Caco-2 (cell line): ENCODE data around the gene RRAS2. TPM values are rescaled to one million over a fixed set of nuclear protein-coding genes. Genes with fewer than 3 reads are reported as not detected.

Experiments
- BruUV-seq: library from RNA; stranded (reverse); fragments of 400-500 nt; replicated peaks from 2 replicates; lab custom pipeline; 2021; lab: Mats Ljungman, UMichigan
- CTCF ChIA-PET: fragments of 300-600 bp; sonication (Branson Sonifier 250); formaldehyde crosslinking; loops from one replicate; lab custom pipeline; 2022; ENCODE audit warnings: antibody characterized with exemption; lab: Charles Lee
- POLR2A ChIA-PET: fragments of 300-600 bp; sonication (Branson Sonifier 250); formaldehyde crosslinking; loops from one replicate; lab custom pipeline; 2022; ENCODE audit warnings: antibody characterized with exemption; lab: Charles Lee
- DNase-seq, 2 experiments: peaks; one replicate each; pipeline versions ENCODE4 v3.0.0 to v3.0.0-alpha.2; 2020 to 2022
- H3K27me3 ChIP-seq: replicated peaks from 2 replicates; pipeline ENCODE4 v1.6.0; 2011; ENCODE audit warnings: low read length; ENCODE audit not compliant: control insufficient read depth, insufficient read depth
- H3K36me3 ChIP-seq: 2 replicates; pipeline ENCODE4 v1.5.1; 2011; ENCODE audit warnings: low read length; ENCODE audit not compliant: control insufficient read depth, insufficient read depth
- H3K4me1 ChIP-seq: fragments of 250-450 bp; sonication (Bioruptor Pico); 2 replicates; pipeline ENCODE4 v1.5.1; 2020; ENCODE audit warnings: mild to moderate bottlenecking
- H3K4me3 ChIP-seq: 2 replicates; pipeline ENCODE4 v1.5.1; 2011; ENCODE audit warnings: low read depth, mild to moderate bottlenecking, control low read depth, low read length
- H3K9me3 ChIP-seq: fragments of 250-450 bp; sonication (Bioruptor Pico); 2 replicates; pipeline ENCODE4 v1.5.1; 2020; ENCODE audit warnings: mild to moderate bottlenecking, moderate library complexity
- H3K27ac Mint-ChIP-seq: one replicate; pipeline ENCODE4 v1.8.0; 2022; ENCODE audit warnings: mixed read lengths; ENCODE audit not compliant: unreplicated experiment
- H3K27me3 Mint-ChIP-seq: one replicate; pipeline ENCODE4 v1.8.0; 2022; ENCODE audit warnings: mixed read lengths; ENCODE audit not compliant: insufficient read depth, unreplicated experiment
- H3K36me3 Mint-ChIP-seq: one replicate; pipeline ENCODE4 v1.8.0; 2022; ENCODE audit warnings: mild to moderate bottlenecking, mixed read lengths; ENCODE audit not compliant: insufficient read depth, unreplicated experiment
- H3K4me1 Mint-ChIP-seq: one replicate; pipeline ENCODE4 v1.8.0; 2022; ENCODE audit warnings: low read depth, mixed read lengths; ENCODE audit not compliant: unreplicated experiment
- H3K4me3 Mint-ChIP-seq: one replicate; pipeline ENCODE4 v1.8.0; 2022; ENCODE audit warnings: mild to moderate bottlenecking, moderate library complexity, mixed read lengths; ENCODE audit not compliant: unreplicated experiment
- H3K9me3 Mint-ChIP-seq: one replicate; pipeline ENCODE4 v1.8.0; 2022; ENCODE audit warnings: mixed read lengths; ENCODE audit not compliant: unreplicated experiment
- CTCF ChIP-seq, 2 experiments: fragments of 200-600 bp in 1 of 2; IDR thresholded peaks; 1 replicate in 1 of 2; 2 replicates in 1 of 2; pipeline versions ENCODE4 v1.5.1 to v1.8.0; 2011 to 2022; ENCODE audit warnings: antibody characterized with exemption in 1 of 2, control low read depth in 1 of 2, inconsistent platforms in 1 of 2, low read depth in 1 of 2, low read length in 1 of 2, mild to moderate bottlenecking in 1 of 2, moderate library complexity in 1 of 2; ENCODE audit not compliant: insufficient read depth in 1 of 2, severe bottlenecking in 1 of 2, unreplicated experiment in 1 of 2
- intact Hi-C: fragments of 100-400 bp; cut with micrococcal nuclease; formaldehyde crosslinking; loops from one replicate; pipeline ENCODE4 v1.10.0; 2022; ENCODE audit not compliant: unreplicated experiment
- total RNA-seq: library from RNA; stranded (reverse); gene quantifications from 2 replicates; pipeline ENCODE4 v1.2.3, GENCODE V29; 2022

The RRAS2 gene
- total RNA-seq, 1 experiment from 2014 or later = 94.7 TPM

- Mint-ChIP-seq H3K27me3 (peaks cover 9% of the 10 kb centered on the region), H3K4me3 (no peak overlapping the region), H3K4me1 (peaks cover 6% of the 10 kb centered on the region), H3K9me3 (no peaks in the 10 kb centered on the region), H3K27ac (no peak overlapping the region), H3K36me3 (no peaks in the 10 kb centered on the region)
- ChIA-PET CTCF (no interaction called here), POLR2A (no interaction called here)
- H3K4me1 ChIP-seq = no peaks in the 10 kb centered on the region
- H3K27me3 ChIP-seq = no peaks in the 10 kb centered on the region
- DNase-seq = no peak
- intact Hi-C loops = no loop called here
- BruUV-seq = no TSS peak
- TF ChIP-seq CTCF (IDR thresholded peaks at IDR 0.05; ENCODE audit: insufficient read depth in 1 of 2, low read depth in 1 of 2, low read length in 1 of 2, severe bottlenecking in 1 of 2, unreplicated experiment in 1 of 2) = no peak
- H3K36me3 ChIP-seq = no peaks in the 10 kb centered on the region
- no peaks in the 10 kb centered on the region for H3K9me3 ChIP-seq
- no peak overlapping the region for H3K4me3 ChIP-seq
Observed at GRCh38 chr11:14393129-14393528, 34.1 kb upstream of the RRAS2 start.

- Histone ChIP-seq H3K36me3 (no peaks in the 10 kb centered on the region), H3K9me3 (no peaks in the 10 kb centered on the region), H3K4me1 (no peaks in the 10 kb centered on the region), H3K27me3 (no peaks in the 10 kb centered on the region), H3K4me3 (no peak overlapping the region)
- no TSS peak for BruUV-seq
- no peaks in the 10 kb centered on the region for H3K36me3 Mint-ChIP-seq
- H3K27ac Mint-ChIP-seq = no peak overlapping the region
- no peak overlapping the region for H3K4me3 Mint-ChIP-seq
- intact Hi-C loops = no loop called here
- H3K4me1 Mint-ChIP-seq = peaks cover 7% of the 10 kb centered on the region
- POLR2A ChIA-PET = no interaction called here
- DNase-seq = no peak
- H3K9me3 Mint-ChIP-seq = no peaks in the 10 kb centered on the region
- CTCF ChIA-PET = no interaction called here
- H3K27me3 Mint-ChIP-seq = peaks cover 12% of the 10 kb centered on the region
- TF ChIP-seq CTCF (IDR thresholded peaks at IDR 0.05; ENCODE audit: insufficient read depth in 1 of 2, low read depth in 1 of 2, low read length in 1 of 2, severe bottlenecking in 1 of 2, unreplicated experiment in 1 of 2) = no peak
Observed at GRCh38 chr11:14390669-14391068, 31.7 kb upstream of the RRAS2 start.

- no peak for DNase-seq
- Histone ChIP-seq H3K4me1 (no peaks in the 10 kb centered on the region), H3K9me3 (no peaks in the 10 kb centered on the region), H3K27me3 (no peaks in the 10 kb centered on the region), H3K4me3 (no peak overlapping the region), H3K36me3 (no peaks in the 10 kb centered on the region)
- POLR2A ChIA-PET = no interaction called here
- intact Hi-C loops = no loop called here
- peaks cover 12% of the 10 kb centered on the region for H3K27me3 Mint-ChIP-seq
- H3K4me3 Mint-ChIP-seq = no peak overlapping the region
- H3K36me3 Mint-ChIP-seq = no peaks in the 10 kb centered on the region
- CTCF ChIA-PET = no interaction called here
- no peak overlapping the region for H3K27ac Mint-ChIP-seq
- no TSS peak for BruUV-seq
- TF ChIP-seq CTCF (IDR thresholded peaks at IDR 0.05; ENCODE audit: insufficient read depth in 1 of 2, low read depth in 1 of 2, low read length in 1 of 2, severe bottlenecking in 1 of 2, unreplicated experiment in 1 of 2) = no peak
- H3K9me3 Mint-ChIP-seq = no peaks in the 10 kb centered on the region
- H3K4me1 Mint-ChIP-seq = peaks cover 7% of the 10 kb centered on the region
Observed at GRCh38 chr11:14388352-14388751, 29.4 kb upstream of the RRAS2 start.
